RWPE2 (cell line): ENCODE data around the gene RPLP2.

Experiments
- ATAC-seq: fragments of 200-7000 bp; cut with Tn5 transposase; 3 replicates; pipeline ENCODE4 v1.9.1; 2021; ENCODE audit warnings: low read depth
- DNase-seq: peaks from one replicate; pipeline ENCODE4 v3.0.0-alpha.2; 2020; ENCODE audit warnings: low spot score
- H3K27ac ChIP-seq: fragments of 450-650 bp; 2 replicates; pipeline ENCODE4 v1.5.1; 2017; ENCODE audit warnings: mild to moderate bottlenecking; ENCODE audit not compliant: poor library complexity, severe bottlenecking
- H3K27me3 ChIP-seq: fragments of 250-450 bp; sonication (Bioruptor Pico); 2 replicates; pipeline ENCODE4 v1.5.1; 2021; ENCODE audit warnings: mild to moderate bottlenecking, moderate library complexity; ENCODE audit not compliant: insufficient read depth, poor library complexity, severe bottlenecking
- H3K36me3 ChIP-seq: fragments of 250-450 bp; sonication (Bioruptor Pico); 2 replicates; pipeline ENCODE4 v1.5.1; 2020; ENCODE audit warnings: low read depth, mild to moderate bottlenecking, moderate library complexity
- H3K4me1 ChIP-seq: fragments of 250-450 bp; sonication (Bioruptor Pico); 2 replicates; pipeline ENCODE4 v1.5.1; 2021; ENCODE audit warnings: mild to moderate bottlenecking, moderate library complexity; ENCODE audit not compliant: insufficient read depth, poor library complexity, severe bottlenecking
- H3K4me3 ChIP-seq: fragments of 250-450 bp; sonication (Bioruptor Pico); 2 replicates; pipeline ENCODE4 v1.5.1; 2021; ENCODE audit warnings: mild to moderate bottlenecking, moderate library complexity; ENCODE audit not compliant: severe bottlenecking
- H3K9me3 ChIP-seq: fragments of 250-450 bp; sonication (Bioruptor Pico); 2 replicates; pipeline ENCODE4 v1.5.1; 2021; ENCODE audit warnings: mild to moderate bottlenecking, moderate library complexity; ENCODE audit not compliant: severe bottlenecking
- TF ChIP-seq, protein P1 (sequence below): fragments of 450-650 bp; IDR thresholded peaks from one replicate; pipeline ENCODE4 v1.5.1; 2017; ENCODE audit warnings: mild to moderate bottlenecking, moderate library complexity; ENCODE audit not compliant: poor library complexity, severe bottlenecking

The RPLP2 gene

GRCh38 chr11:783581-784015, 26.2 kb upstream of the RPLP2 start:
- Histone ChIP-seq H3K27ac (no peak overlapping the region), H3K36me3 (peaks cover 18% of the 10 kb centered on the region), H3K9me3 (no peaks in the 10 kb centered on the region), H3K4me1 (peaks cover 6% of the 10 kb centered on the region), H3K27me3 (no peaks in the 10 kb centered on the region), H3K4me3 (no peak overlapping the region)
- peak; percentile 78 for ATAC-seq
- TF ChIP-seq, protein P1, sequence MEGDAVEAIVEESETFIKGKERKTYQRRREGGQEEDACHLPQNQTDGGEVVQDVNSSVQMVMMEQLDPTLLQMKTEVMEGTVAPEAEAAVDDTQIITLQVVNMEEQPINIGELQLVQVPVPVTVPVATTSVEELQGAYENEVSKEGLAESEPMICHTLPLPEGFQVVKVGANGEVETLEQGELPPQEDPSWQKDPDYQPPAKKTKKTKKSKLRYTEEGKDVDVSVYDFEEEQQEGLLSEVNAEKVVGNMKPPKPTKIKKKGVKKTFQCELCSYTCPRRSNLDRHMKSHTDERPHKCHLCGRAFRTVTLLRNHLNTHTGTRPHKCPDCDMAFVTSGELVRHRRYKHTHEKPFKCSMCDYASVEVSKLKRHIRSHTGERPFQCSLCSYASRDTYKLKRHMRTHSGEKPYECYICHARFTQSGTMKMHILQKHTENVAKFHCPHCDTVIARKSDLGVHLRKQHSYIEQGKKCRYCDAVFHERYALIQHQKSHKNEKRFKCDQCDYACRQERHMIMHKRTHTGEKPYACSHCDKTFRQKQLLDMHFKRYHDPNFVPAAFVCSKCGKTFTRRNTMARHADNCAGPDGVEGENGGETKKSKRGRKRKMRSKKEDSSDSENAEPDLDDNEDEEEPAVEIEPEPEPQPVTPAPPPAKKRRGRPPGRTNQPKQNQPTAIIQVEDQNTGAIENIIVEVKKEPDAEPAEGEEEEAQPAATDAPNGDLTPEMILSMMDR: peak; percentile 78
- no peak for DNase-seq

DNA sequence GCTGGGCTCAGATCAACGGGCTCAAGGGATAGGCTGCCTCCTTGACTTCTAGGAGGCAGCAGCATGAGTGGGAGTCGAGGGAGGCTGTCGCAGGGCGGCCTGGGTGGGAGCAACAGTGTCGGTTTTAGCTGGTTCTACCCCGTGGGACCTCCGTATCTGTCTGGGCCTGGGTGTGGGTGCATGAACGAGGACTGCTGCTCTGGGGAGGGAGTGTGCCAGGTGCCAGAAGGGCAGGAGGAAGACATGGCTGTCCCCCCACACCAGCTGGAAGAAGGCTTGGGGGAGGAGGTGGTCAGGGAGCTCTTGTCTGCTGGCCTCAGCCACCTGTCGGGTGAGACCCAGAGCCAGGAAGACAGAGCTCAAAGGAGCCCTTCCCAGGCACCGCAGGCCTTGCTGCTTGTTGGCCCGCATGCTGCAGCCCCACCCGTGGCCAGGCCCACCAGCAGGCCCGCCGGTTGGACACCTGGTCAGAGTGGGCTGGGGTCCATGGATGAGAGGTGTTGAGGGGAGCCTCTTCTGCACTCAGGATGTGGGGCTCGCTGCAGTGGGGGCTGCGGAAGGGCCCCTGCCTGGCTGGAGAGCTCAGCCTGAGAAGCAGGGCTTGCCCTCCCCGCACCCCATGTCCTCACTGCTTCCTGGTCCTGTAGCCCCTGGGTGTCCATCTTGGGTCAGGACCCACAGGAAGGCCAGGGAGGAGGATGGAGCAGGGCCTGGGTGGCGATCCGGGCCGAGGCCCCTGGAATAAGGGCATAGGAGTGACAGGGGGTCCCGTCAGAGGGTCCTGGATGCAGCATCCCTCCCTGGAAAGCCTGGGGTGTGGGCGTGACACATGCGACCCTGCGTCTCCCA, 23.3 kb upstream of the RPLP2 start:
- Histone ChIP-seq H3K4me3 (no peak overlapping the region), H3K27ac (no peak overlapping the region), H3K9me3 (no peaks in the 10 kb centered on the region), H3K27me3 (peaks cover 9% of the 10 kb centered on the region), H3K36me3 (no peaks in the 10 kb centered on the region), H3K4me1 (peaks cover 6% of the 10 kb centered on the region)
- DNase-seq (no peak), ATAC-seq (no peak; the same call in 2 of the 3 replicates)
- TF ChIP-seq, protein P1: no peak

DNA sequence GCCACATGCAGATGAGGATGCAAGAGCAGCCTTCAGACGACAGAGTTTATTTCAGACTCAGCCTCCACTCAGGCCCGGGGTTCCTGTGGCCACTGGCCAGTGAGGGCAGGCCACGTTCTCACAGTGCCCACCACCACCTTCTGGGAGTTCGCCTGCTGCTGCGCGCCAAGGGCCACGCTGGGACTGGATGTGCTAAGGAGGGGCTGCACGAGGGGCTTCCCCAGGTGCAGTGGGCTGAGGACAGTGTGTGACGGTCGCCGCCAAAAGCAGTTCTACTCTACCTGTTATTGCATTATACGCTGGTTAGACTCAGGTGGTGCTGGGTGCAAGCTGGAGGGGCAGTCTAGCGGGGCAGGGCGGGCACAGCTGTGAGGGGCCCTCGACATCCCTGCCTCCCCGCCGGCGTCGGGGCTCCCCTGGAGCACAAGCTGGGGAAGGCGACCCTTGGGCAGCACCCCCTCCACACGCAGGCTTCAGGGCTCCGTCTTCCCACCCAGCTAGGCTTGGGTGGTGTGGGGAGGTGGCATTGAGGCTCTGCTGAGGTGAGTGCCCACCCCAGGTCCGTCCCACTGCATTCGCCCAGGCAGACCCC, 22.6 kb upstream of the RPLP2 start:
- peaks cover 6% of the 10 kb centered on the region for H3K4me1 ChIP-seq
- H3K9me3 ChIP-seq: no peaks in the 10 kb centered on the region
- H3K36me3 ChIP-seq: no peaks in the 10 kb centered on the region
- no peak for ATAC-seq
- DNase-seq: no peak
- peaks cover 9% of the 10 kb centered on the region for H3K27me3 ChIP-seq
- H3K4me3 ChIP-seq: no peak overlapping the region
- H3K27ac ChIP-seq: no peak overlapping the region
- TF ChIP-seq, protein P1: no peak

- no peak overlapping the region for H3K27ac ChIP-seq
- peaks cover 6% of the 10 kb centered on the region for H3K4me1 ChIP-seq
- ATAC-seq: no peak
- no peaks in the 10 kb centered on the region for H3K9me3 ChIP-seq
- DNase-seq: no peak
- H3K4me3 ChIP-seq: no peak overlapping the region
- no peaks in the 10 kb centered on the region for H3K36me3 ChIP-seq
- TF ChIP-seq, protein P1: no peak
- peaks cover 9% of the 10 kb centered on the region for H3K27me3 ChIP-seq
Measured at GRCh38 chr11:788009-788640, 21.6 kb upstream of the RPLP2 start.
